Measurements from ENCODE around the gene N4BP2L2. TPM values are rescaled to one million over a fixed set of nuclear protein-coding genes. Genes with fewer than 3 reads are reported as not detected.

Gene N4BP2L2
- total and polyA plus RNA-seq, 9 of the 15 experiments (the other 6 are each of a cell fraction or from before 2014, with no cell fraction given) = 33.9 to 76.4 (median 48.7) TPM

DNA sequence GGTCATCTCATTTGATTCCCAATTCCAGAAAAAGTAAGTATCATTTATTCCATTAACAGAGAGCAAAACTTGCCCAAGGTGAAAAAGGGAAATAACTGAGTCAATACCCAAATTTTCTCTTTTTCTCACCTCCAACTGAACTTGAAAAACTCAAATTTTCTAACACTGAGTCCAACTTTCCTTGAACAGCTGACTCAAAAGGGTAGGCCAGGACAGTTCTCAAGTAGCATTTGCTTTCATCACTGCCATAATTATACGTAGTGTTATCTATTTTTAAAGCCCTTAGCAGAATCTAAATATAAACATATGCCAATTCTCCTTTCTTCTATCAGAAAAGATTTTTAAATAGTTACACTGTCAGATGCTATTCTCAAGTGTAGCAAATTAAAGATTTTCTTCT is 3.5 kb downstream of the N4BP2L2 start (continued):
- TF ChIP-seq, protein P1, sequence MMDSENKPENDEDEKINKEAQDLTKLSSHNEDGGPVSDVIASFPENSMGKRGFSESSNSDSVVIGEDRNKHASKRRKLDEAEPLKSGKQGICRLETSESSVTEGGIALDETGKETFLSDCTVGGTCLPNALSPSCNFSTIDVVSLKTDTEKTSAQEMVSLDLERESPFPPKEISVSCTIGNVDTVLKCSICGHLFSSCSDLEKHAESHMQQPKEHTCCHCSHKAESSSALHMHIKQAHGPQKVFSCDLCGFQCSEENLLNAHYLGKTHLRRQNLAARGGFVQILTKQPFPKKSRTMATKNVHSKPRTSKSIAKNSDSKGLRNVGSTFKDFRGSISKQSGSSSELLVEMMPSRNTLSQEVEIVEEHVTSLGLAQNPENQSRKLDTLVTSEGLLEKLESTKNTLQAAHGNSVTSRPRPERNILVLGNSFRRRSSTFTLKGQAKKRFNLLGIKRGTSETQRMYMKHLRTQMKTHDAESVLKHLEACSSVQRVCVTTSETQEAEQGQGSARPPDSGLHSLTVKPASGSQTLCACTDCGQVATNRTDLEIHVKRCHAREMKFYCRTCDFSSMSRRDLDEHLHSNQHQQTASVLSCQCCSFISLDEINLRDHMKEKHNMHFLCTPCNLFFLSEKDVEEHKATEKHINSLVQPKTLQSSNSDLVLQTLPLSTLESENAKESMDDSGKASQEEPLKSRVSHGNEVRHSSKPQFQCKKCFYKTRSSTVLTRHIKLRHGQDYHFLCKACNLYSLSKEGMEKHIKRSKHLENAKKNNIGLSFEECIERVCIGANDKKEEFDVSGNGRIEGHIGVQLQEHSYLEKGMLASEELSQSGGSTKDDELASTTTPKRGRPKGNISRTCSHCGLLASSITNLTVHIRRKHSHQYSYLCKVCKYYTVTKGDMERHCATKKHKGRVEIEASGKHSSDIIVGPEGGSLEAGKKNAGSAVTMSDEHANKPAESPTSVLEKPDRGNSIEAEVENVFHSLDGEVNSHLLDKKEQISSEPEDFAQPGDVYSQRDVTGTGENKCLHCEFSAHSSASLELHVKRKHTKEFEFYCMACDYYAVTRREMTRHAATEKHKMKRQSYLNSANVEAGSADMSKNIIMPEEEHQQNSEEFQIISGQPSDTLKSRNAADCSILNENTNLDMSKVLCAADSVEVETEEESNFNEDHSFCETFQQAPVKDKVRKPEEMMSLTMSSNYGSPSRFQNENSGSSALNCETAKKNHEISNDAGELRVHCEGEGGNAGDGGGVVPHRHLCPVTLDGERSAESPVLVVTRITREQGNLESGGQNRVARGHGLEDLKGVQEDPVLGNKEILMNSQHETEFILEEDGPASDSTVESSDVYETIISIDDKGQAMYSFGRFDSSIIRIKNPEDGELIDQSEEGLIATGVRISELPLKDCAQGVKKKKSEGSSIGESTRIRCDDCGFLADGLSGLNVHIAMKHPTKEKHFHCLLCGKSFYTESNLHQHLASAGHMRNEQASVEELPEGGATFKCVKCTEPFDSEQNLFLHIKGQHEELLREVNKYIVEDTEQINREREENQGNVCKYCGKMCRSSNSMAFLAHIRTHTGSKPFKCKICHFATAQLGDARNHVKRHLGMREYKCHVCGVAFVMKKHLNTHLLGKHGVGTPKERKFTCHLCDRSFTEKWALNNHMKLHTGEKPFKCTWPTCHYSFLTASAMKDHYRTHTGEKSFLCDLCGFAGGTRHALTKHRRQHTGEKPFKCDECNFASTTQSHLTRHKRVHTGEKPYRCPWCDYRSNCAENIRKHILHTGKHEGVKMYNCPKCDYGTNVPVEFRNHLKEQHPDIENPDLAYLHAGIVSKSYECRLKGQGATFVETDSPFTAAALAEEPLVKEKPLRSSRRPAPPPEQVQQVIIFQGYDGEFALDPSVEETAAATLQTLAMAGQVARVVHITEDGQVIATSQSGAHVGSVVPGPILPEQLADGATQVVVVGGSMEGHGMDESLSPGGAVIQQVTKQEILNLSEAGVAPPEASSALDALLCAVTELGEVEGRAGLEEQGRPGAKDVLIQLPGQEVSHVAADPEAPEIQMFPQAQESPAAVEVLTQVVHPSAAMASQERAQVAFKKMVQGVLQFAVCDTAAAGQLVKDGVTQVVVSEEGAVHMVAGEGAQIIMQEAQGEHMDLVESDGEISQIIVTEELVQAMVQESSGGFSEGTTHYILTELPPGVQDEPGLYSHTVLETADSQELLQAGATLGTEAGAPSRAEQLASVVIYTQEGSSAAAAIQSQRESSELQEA (IDR thresholded peaks at IDR 0.05; ENCODE audit: low read depth) = no peak
- TF ChIP-seq ZNF583 (CRISPR knock-in tag; IDR thresholded peaks at IDR 0.05) = no peak
- TF ChIP-seq NFRKB (IDR thresholded peaks at IDR 0.05; ENCODE audit: low read depth) = no peak
- no peak for TF ChIP-seq SLC30A9 (CRISPR knock-in tag; IDR thresholded peaks at IDR 0.05)
- no peak for TF ChIP-seq ELF1 (tag; IDR thresholded peaks at IDR 0.05)
- TF ChIP-seq ESRRA (IDR thresholded peaks at IDR 0.05; ENCODE audit: borderline replicate concordance, low read depth) = no peak
- TF ChIP-seq, protein P2, sequence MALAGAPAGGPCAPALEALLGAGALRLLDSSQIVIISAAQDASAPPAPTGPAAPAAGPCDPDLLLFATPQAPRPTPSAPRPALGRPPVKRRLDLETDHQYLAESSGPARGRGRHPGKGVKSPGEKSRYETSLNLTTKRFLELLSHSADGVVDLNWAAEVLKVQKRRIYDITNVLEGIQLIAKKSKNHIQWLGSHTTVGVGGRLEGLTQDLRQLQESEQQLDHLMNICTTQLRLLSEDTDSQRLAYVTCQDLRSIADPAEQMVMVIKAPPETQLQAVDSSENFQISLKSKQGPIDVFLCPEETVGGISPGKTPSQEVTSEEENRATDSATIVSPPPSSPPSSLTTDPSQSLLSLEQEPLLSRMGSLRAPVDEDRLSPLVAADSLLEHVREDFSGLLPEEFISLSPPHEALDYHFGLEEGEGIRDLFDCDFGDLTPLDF (CRISPR knock-in tag; IDR thresholded peaks at IDR 0.05) = no peak
- no peak for TF ChIP-seq NR1H2 (CRISPR knock-in tag; IDR thresholded peaks at IDR 0.05)
- no peak for TF ChIP-seq PCBP2 (IDR thresholded peaks at IDR 0.05; ENCODE audit: low read depth, low read length, poor library complexity, severe bottlenecking)
- no peak for TF ChIP-seq ZFP30 (CRISPR knock-in tag; IDR thresholded peaks at IDR 0.05; ENCODE audit: borderline replicate concordance)
- no peak for TF ChIP-seq PPARD (CRISPR knock-in tag; IDR thresholded peaks at IDR 0.05)
- TF ChIP-seq GTF2E2 (tag; IDR thresholded peaks at IDR 0.05) = no peak
- TF ChIP-seq ETS2 (tag; IDR thresholded peaks at IDR 0.05; ENCODE audit: borderline replicate concordance, poor library complexity, severe bottlenecking) = no peak
